ENCODE data around the gene CPNE2.

CPNE2 gene

GRCh38 chr16:57192146-57192545 is 99.8 kb downstream of the CPNE2 start:
- no peak overlapping the region for H3K27ac ChIP-seq
- H3K36me3 ChIP-seq = no peaks in the 10 kb centered on the region
- no peak overlapping the region for H3K4me3 ChIP-seq
- no peaks in the 10 kb centered on the region for H3K27me3 ChIP-seq
- intact Hi-C loops (cut with DNase I; ENCODE audit: low total_unique reads) = no loop called here
- no peaks in the 10 kb centered on the region for H3K9me3 ChIP-seq
- peaks cover 0 to 93% (median 49%) of the 10 kb centered on the region in 4 donors for H3K4me1 ChIP-seq
- DNase-seq = no peak
- no peak for TF ChIP-seq CTCF (IDR thresholded peaks at IDR 0.05)

- H3K36me3 ChIP-seq = no peaks in the 10 kb centered on the region
- H3K4me1 ChIP-seq = peaks cover 0 to 87% (median 42%) of the 10 kb centered on the region in 4 donors
- no peak overlapping the region for H3K4me3 ChIP-seq
- intact Hi-C loops (cut with DNase I; ENCODE audit: low total_unique reads) = no loop called here
- no peak for TF ChIP-seq CTCF (IDR thresholded peaks at IDR 0.05)
- no peaks in the 10 kb centered on the region for H3K9me3 ChIP-seq
- no peaks in the 10 kb centered on the region for H3K27me3 ChIP-seq
- no peak for DNase-seq
- H3K27ac ChIP-seq = peak overlapping the region in 1 of 2 donors; percentile 29
Measured at GRCh38 chr16:57192720-57193486, 100.5 kb downstream of the CPNE2 start.

- H3K4me3 ChIP-seq = no peak overlapping the region
- no peak for DNase-seq
- peak overlapping the region; percentile 29 to 41 for H3K27ac ChIP-seq
- peaks cover 0 to 73% (median 36%) of the 10 kb centered on the region in 4 donors for H3K4me1 ChIP-seq
- no peaks in the 10 kb centered on the region for H3K9me3 ChIP-seq
- intact Hi-C loops (cut with DNase I; ENCODE audit: low total_unique reads) = no loop called here
- no peak for TF ChIP-seq CTCF (IDR thresholded peaks at IDR 0.05)
- H3K36me3 ChIP-seq = no peaks in the 10 kb centered on the region
- no peaks in the 10 kb centered on the region for H3K27me3 ChIP-seq
Measured at GRCh38 chr16:57194512-57194911, 102.1 kb downstream of the CPNE2 start.

- H3K4me3 ChIP-seq = no peak overlapping the region
- peaks cover 0 to 55% (median 27%) of the 10 kb centered on the region in 4 donors for H3K4me1 ChIP-seq
- H3K27ac ChIP-seq = peak overlapping the region in 1 of 2 donors; percentile 29
- H3K27me3 ChIP-seq = no peaks in the 10 kb centered on the region
- no peak for DNase-seq
- no peaks in the 10 kb centered on the region for H3K36me3 ChIP-seq
- no peaks in the 10 kb centered on the region for H3K9me3 ChIP-seq
- TF ChIP-seq CTCF (IDR thresholded peaks at IDR 0.05) = no peak
- intact Hi-C loops (cut with DNase I; ENCODE audit: low total_unique reads) = no loop called here
Measured at GRCh38 chr16:57196286-57196685, 103.9 kb downstream of the CPNE2 start.

DNA sequence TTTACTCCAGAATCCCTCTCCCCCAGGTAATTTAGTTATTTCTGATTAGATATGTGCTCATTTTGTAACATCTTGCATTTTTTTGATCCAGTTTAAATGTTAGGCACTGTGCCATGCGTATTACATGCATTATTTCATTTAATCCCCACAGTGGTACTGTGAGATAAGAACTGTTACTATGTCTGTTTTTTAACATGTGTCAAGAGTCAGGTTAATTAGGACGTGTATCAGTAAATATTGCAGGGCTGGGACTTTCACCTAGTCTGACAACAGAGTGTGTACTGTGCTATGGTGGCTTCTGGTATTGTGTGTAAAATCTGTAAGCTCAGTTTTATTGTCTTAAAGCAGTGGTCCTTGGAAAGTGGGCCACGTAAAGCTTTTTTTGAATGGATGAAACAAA is 104.4 kb downstream of the CPNE2 start:
- Histone ChIP-seq H3K4me3 (no peak overlapping the region), H3K4me1 (peaks cover 0 to 51% (median 23%) of the 10 kb centered on the region in 4 donors), H3K27ac (peak overlapping the region in 1 of 2 donors; percentile 29), H3K9me3 (no peaks in the 10 kb centered on the region), H3K27me3 (no peaks in the 10 kb centered on the region), H3K36me3 (no peaks in the 10 kb centered on the region)
- intact Hi-C loops (cut with DNase I; ENCODE audit: low total_unique reads) = no loop called here
- no peak for DNase-seq
- no peak for TF ChIP-seq CTCF (IDR thresholded peaks at IDR 0.05)

Measured in tibial artery (tissue), 4 donors.